Neural cell (in vitro differentiated cells): Measurements from ENCODE around the gene CD2BP2.

Experiments used
- EZH2 ChIP-seq: fragments of 200-600, 300-800 bp; shearing (Covaris generic), sonication (generic); IDR thresholded peaks from 2 replicates; pipeline ENCODE4 v1.6.1; 2014; ENCODE audit warnings: antibody characterized with exemption, low read length, borderline replicate concordance, mild to moderate bottlenecking; ENCODE audit not compliant: insufficient read depth, poor library complexity, severe bottlenecking
- MXI1 ChIP-seq: fragments of 450-650 bp; conservative IDR thresholded peaks from 2 replicates; pipeline ENCODE4 v1.6.1; 2014; ENCODE audit warnings: antibody characterized with exemption, mild to moderate bottlenecking; ENCODE audit not compliant: poor library complexity, severe bottlenecking
- POLR2AphosphoS5 ChIP-seq: IDR thresholded peaks from 2 replicates; pipeline ENCODE4 v1.6.1; 2012
- RAD21 ChIP-seq: fragments of 450-650 bp; conservative IDR thresholded peaks from 2 replicates; pipeline ENCODE4 v1.6.1; 2014; ENCODE audit warnings: antibody characterized with exemption, mild to moderate bottlenecking, moderate library complexity
- TF ChIP-seq, protein P1 (sequence below): fragments of 450-650 bp; IDR thresholded peaks from 2 replicates; pipeline ENCODE4 v1.5.1; 2014; ENCODE audit warnings: antibody characterized with exemption, mild to moderate bottlenecking, moderate library complexity; ENCODE audit not compliant: poor library complexity, severe bottlenecking
- TF ChIP-seq, protein P2 (sequence below): IDR thresholded peaks from 2 replicates; pipeline ENCODE4 v1.6.1; 2012; ENCODE audit warnings: borderline replicate concordance

DNA sequence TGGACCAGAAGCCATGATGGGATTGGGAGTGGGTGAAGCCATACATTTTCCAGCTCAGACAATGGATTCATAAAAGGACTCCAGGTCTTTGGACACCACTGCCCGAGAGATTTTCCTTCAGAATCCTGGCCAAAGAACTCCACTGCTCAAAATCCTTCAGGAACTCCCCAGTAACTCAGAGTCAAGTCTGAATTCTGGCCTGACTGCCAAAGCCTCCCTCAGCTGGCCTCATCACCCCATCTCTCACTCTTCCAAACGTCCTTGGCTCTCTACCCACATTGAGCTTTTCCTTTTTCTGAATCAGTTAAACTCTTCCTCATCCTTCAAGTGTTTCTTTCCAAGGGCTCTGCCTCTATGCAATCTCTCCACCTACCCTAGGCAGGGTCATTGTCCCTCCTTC, 28.4 kb upstream of the CD2BP2 start:
- TF ChIP-seq, protein P1, sequence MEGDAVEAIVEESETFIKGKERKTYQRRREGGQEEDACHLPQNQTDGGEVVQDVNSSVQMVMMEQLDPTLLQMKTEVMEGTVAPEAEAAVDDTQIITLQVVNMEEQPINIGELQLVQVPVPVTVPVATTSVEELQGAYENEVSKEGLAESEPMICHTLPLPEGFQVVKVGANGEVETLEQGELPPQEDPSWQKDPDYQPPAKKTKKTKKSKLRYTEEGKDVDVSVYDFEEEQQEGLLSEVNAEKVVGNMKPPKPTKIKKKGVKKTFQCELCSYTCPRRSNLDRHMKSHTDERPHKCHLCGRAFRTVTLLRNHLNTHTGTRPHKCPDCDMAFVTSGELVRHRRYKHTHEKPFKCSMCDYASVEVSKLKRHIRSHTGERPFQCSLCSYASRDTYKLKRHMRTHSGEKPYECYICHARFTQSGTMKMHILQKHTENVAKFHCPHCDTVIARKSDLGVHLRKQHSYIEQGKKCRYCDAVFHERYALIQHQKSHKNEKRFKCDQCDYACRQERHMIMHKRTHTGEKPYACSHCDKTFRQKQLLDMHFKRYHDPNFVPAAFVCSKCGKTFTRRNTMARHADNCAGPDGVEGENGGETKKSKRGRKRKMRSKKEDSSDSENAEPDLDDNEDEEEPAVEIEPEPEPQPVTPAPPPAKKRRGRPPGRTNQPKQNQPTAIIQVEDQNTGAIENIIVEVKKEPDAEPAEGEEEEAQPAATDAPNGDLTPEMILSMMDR = no peak
- no peak for TF ChIP-seq EZH2
- TF ChIP-seq MXI1 = no peak
- TF ChIP-seq RAD21 = no peak
- no peak for TF ChIP-seq POLR2AphosphoS5
- TF ChIP-seq, protein P2, sequence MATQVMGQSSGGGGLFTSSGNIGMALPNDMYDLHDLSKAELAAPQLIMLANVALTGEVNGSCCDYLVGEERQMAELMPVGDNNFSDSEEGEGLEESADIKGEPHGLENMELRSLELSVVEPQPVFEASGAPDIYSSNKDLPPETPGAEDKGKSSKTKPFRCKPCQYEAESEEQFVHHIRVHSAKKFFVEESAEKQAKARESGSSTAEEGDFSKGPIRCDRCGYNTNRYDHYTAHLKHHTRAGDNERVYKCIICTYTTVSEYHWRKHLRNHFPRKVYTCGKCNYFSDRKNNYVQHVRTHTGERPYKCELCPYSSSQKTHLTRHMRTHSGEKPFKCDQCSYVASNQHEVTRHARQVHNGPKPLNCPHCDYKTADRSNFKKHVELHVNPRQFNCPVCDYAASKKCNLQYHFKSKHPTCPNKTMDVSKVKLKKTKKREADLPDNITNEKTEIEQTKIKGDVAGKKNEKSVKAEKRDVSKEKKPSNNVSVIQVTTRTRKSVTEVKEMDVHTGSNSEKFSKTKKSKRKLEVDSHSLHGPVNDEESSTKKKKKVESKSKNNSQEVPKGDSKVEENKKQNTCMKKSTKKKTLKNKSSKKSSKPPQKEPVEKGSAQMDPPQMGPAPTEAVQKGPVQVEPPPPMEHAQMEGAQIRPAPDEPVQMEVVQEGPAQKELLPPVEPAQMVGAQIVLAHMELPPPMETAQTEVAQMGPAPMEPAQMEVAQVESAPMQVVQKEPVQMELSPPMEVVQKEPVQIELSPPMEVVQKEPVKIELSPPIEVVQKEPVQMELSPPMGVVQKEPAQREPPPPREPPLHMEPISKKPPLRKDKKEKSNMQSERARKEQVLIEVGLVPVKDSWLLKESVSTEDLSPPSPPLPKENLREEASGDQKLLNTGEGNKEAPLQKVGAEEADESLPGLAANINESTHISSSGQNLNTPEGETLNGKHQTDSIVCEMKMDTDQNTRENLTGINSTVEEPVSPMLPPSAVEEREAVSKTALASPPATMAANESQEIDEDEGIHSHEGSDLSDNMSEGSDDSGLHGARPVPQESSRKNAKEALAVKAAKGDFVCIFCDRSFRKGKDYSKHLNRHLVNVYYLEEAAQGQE = no peak
